Activated T-cell treated with anti-CD3 and anti-CD28 coated beads, Interleukin-2, amount 50 U/mL, for 4 hours (primary cell): ENCODE data around the gene NSMF. TPM values are rescaled to one million over a fixed set of nuclear protein-coding genes. Genes with fewer than 3 reads are reported as not detected.

Experiments used
- ATAC-seq, 2 donors: fragments of 200-7000 bp; cut with Tn5 transposase; one replicate each; pipeline ENCODE4 v1.10.0; 2021
- DNase-seq: peaks from one replicate; pipeline ENCODE4 v3.0.0-alpha.2; 2020
- H3K27me3 Mint-ChIP-seq: one replicate; pipeline ENCODE4 v1.8.0; 2021; ENCODE audit warnings: low read depth, mixed read lengths
- H3K36me3 Mint-ChIP-seq: one replicate; pipeline ENCODE4 v1.8.0; 2022; ENCODE audit warnings: mixed read lengths; ENCODE audit not compliant: insufficient read depth
- H3K4me1 Mint-ChIP-seq: one replicate; pipeline ENCODE4 v1.8.0; 2021; ENCODE audit warnings: low read depth, mixed read lengths
- H3K4me3 Mint-ChIP-seq: one replicate; pipeline ENCODE4 v1.8.0; 2021; ENCODE audit warnings: mild to moderate bottlenecking, moderate library complexity, mixed read lengths
- H3K9me3 Mint-ChIP-seq: one replicate; pipeline ENCODE4 v1.8.0; 2021; ENCODE audit warnings: mixed read lengths
- total RNA-seq, 3 donors: library from RNA; stranded (reverse); gene quantifications; one replicate each; pipeline ENCODE4 v1.2.1, GENCODE V29; 2021

Gene NSMF
- total RNA-seq, 3 donors from 2014 or later: 69.5 to 89.1 (median 87.7) TPM

- Mint-ChIP-seq H3K27me3 (no peaks in the 10 kb centered on the region), H3K9me3 (no peaks in the 10 kb centered on the region), H3K36me3 (no peaks in the 10 kb centered on the region), H3K4me1 (no peaks in the 10 kb centered on the region), H3K4me3 (no peak overlapping the region)
- no peak for DNase-seq
- ATAC-seq: no peak
These were observed 25.7 kb downstream of the NSMF start for GRCh38 chr9:137433349-137433915.

DNA sequence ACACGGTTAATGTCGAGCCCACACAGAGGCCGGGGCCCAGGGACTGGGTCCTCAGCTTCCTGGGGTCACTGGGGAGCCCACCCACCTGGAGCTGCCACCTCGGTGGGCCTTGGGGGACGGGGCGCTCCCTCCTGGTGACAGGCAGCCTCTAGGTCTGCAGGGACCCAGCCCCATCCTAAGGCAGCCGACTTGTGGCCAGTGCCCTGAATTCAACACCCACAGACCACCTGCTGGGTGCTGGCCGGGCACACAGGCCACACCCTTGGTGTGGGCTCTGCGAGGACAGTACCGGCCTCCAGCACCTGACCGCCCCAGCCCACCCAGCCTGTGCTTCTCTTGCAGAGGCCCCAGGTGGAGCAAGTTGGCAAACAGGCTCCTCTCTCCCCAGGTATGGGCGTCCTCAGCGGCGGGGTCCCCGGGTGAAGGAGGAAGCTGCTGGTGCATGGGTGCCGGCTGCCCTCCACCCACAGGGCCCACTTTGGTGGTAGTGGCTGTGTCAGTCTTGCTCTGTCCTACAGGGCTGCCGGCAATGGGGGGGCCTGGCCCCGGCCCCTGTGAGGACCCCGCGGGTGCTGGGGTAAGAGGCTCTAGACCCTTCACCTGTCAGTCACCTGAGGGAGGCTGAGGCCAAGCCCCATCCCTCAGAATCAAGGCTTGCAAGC lies 26.3 kb downstream of the NSMF start:
- Mint-ChIP-seq H3K4me1 (no peaks in the 10 kb centered on the region), H3K36me3 (no peaks in the 10 kb centered on the region), H3K9me3 (no peaks in the 10 kb centered on the region), H3K27me3 (no peaks in the 10 kb centered on the region), H3K4me3 (no peak overlapping the region)
- ATAC-seq (no peak), DNase-seq (no peak)

DNA sequence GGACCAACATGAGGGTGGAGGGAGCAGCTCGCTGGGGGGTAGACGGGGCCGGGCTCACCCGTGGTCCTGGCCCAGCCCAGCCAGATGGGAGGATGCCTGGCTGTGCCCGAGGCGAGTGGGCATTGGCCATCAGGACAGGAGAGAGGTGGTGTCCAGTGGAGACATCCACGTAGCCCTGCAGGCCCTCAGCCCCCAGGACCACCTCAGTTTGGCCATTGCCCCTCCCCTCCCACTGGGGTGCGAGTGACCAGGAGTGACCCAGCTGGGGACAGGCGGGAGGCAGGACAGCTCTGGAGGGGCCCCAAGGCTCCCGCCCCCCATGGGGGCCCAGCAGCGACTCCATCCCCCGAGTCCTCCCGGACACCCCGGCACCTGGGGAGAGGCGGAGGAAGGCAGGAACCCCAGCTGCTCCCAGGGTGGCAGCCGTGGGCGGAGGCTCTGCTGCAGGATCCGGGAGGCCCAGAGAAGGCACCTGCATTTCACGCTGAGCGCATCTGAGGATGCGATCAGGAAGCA lies 27.7 kb downstream of the NSMF start:
- Mint-ChIP-seq H3K36me3 (no peaks in the 10 kb centered on the region), H3K4me3 (no peak overlapping the region), H3K27me3 (no peaks in the 10 kb centered on the region), H3K9me3 (no peaks in the 10 kb centered on the region), H3K4me1 (no peaks in the 10 kb centered on the region)
- ATAC-seq (no peak), DNase-seq (no peak)

GRCh38 chr9:137430723-137431415 lies 28.3 kb downstream of the NSMF start:
- no peaks in the 10 kb centered on the region for H3K9me3 Mint-ChIP-seq
- H3K4me1 Mint-ChIP-seq: no peaks in the 10 kb centered on the region
- DNase-seq (no peak), ATAC-seq (no peak)
- no peaks in the 10 kb centered on the region for H3K27me3 Mint-ChIP-seq
- H3K4me3 Mint-ChIP-seq: no peak overlapping the region
- H3K36me3 Mint-ChIP-seq: no peaks in the 10 kb centered on the region

DNA sequence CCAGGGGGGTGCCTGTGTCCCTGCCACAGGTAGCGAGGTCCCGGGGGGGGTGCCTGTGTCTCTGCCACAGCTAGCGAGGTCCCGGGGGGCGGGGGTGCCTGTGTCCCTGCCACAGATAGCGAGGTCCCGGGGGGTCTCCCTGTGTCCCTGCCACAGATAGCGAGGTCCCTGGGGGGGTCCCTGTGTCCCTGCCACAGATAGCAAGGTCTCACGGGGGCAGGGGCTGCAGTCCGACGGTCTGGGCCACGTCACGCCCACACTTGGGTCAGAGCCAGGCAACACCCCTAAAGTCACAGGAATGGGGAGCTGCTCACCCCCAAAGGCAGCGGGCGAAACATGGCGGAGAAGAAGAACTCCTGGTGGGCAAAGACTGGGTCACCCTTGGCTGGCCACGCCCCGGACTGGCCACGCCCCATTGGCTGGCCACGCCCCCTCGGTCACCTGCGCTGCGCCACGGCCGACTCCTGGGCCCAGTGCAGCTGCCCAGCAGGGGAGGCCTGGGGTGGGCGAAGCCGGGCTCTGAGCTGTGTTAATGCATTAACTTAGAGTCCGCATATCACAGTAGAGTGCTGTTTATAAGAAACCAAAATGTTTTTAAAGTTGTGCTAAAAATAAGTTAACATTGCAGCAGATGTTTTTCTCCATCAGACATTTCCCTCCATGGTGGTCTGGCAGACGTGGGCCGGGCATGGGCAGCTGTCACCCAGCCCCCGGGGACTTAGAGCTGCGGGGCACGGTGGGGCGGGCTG lies 29.0 kb downstream of the NSMF start:
- H3K9me3 Mint-ChIP-seq: no peaks in the 10 kb centered on the region

DNA sequence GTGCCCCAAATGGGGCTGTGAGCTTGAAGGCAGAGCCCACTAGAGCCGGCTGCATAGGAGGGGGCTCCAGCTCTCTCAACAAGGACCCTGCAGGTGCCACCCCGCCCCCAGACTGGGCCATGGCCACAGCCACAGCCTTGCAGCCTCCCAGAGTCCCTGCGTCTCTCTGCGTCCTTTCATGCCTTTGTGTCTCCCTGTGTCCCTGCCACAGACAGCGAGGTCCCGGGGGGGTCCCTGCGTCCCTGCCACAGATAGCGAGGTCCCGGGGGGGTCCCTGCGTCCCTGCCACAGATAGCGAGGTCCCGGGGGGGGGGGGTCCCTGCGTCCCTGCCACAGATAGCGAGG lies 29.6 kb downstream of the NSMF start:
- Mint-ChIP-seq H3K4me3 (no peak overlapping the region), H3K36me3 (no peaks in the 10 kb centered on the region)

More for the DNA sequence above, 29.0 kb downstream of the NSMF start:
- Mint-ChIP-seq H3K36me3 (no peaks in the 10 kb centered on the region), H3K4me1 (no peaks in the 10 kb centered on the region), H3K27me3 (no peaks in the 10 kb centered on the region), H3K4me3 (no peak overlapping the region)
- ATAC-seq (no peak), DNase-seq (no peak)

GRCh38 chr9:137428841-137429545 lies 30.1 kb downstream of the NSMF start:
- DNase-seq (no peak), ATAC-seq (no peak)
- H3K27me3 Mint-ChIP-seq: no peaks in the 10 kb centered on the region
- no peaks in the 10 kb centered on the region for H3K9me3 Mint-ChIP-seq
- H3K4me1 Mint-ChIP-seq: peaks cover 4% of the 10 kb centered on the region
- H3K4me3 Mint-ChIP-seq: no peak overlapping the region
- no peaks in the 10 kb centered on the region for H3K36me3 Mint-ChIP-seq

More for the DNA sequence above, 29.6 kb downstream of the NSMF start:
- Mint-ChIP-seq H3K27me3 (no peaks in the 10 kb centered on the region), H3K9me3 (no peaks in the 10 kb centered on the region), H3K4me1 (peaks cover under 1% of the 10 kb centered on the region)
- ATAC-seq (no peak), DNase-seq (no peak)

- H3K36me3 Mint-ChIP-seq: no peaks in the 10 kb centered on the region
- H3K4me1 Mint-ChIP-seq: peaks cover 4% of the 10 kb centered on the region
- no peaks in the 10 kb centered on the region for H3K9me3 Mint-ChIP-seq
- no peaks in the 10 kb centered on the region for H3K27me3 Mint-ChIP-seq
- DNase-seq (no peak), ATAC-seq (no peak)
- no peak overlapping the region for H3K4me3 Mint-ChIP-seq
These were observed 30.9 kb downstream of the NSMF start for GRCh38 chr9:137428311-137428630.

DNA sequence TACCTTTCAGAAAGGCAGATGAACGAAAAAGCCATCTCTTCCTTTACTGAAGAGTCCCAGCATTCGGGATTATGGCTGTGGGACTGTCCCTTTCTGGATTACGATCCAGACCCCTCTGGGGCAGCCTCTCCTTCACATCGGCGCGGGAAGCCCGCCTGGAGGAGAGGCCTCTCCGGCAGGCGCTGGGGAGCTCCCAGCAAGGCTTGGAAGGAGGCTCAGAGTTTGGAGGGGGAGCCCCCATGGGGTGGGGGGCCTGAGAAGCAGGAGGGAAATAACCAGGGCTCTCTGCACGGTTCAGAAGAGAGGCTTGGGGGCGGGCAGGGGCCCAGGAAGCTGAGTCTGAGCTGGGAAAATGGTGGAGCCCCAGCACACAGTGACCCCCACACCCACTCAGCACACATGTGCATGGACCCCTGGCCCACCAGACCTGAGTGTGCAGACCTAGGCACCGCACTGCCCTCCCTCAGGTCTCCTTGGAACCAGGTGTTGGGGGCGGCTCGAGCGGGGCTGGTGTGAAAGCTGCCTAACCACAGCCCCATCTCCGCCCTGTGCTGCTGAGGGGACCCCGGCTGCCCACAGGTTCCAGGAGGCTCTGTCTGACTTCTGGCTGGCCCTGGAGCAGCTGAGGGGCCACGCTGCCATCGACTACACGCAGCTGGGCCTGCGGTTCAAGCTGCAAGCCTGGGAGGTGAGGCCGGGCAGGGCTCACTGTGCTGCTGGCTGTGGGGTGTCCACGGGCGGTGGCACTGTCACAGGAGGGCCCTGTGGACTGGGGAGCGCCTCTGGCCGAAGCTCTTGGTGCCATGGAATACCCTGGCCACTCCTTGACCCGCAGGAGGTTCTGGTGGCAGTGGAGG lies 31.5 kb downstream of the NSMF start:
- Mint-ChIP-seq H3K4me1 (peaks cover 4% of the 10 kb centered on the region), H3K4me3 (no peak overlapping the region), H3K36me3 (no peaks in the 10 kb centered on the region), H3K9me3 (no peaks in the 10 kb centered on the region), H3K27me3 (no peaks in the 10 kb centered on the region)
- no peak for ATAC-seq
- DNase-seq: no peak

DNA sequence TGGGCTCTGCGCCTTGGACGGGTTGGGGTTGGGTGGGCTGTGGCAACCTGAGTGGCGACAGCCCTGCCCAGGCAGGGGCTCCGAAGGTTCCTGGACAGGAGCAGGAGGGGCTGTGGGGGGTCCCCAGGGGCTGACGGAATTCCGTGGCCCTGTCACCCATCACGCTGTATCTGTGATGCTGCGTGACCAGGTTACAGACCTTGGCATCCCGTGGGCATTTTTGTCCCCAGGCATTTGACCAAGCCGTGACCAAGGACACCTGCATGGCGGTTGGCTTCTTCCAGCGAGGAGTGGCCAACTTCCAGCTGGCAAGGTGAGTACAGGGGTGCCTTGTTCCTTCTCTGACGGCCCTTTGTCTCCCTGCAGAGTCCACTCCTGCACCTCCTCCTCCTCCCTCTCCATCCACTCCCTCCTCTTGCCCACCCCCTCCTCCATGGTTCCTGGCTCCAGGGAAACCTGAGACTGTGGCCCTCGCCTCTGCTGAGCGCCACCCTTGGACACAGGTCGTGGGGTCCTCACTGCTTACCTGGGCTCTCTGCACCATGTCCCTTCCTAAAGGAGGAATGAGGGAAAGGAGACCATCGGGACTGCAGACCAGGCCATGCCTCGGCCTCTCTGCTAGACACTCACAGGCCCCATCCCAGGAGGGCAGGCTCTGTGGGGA lies 33.0 kb downstream of the NSMF start:
- Mint-ChIP-seq H3K4me1 (peaks cover 15% of the 10 kb centered on the region), H3K36me3 (no peaks in the 10 kb centered on the region), H3K4me3 (no peak overlapping the region), H3K9me3 (no peaks in the 10 kb centered on the region), H3K27me3 (no peaks in the 10 kb centered on the region)
- ATAC-seq (no peak), DNase-seq (no peak)

GRCh38 chr9:137423514-137424291 lies 35.4 kb downstream of the NSMF start:
- Mint-ChIP-seq H3K4me3 (peak overlapping the region; percentile 68), H3K9me3 (no peaks in the 10 kb centered on the region), H3K27me3 (no peaks in the 10 kb centered on the region), H3K4me1 (peaks cover 17% of the 10 kb centered on the region), H3K36me3 (no peaks in the 10 kb centered on the region)
- DNase-seq (no peak), ATAC-seq (peak; percentile 55 to 57)

DNA sequence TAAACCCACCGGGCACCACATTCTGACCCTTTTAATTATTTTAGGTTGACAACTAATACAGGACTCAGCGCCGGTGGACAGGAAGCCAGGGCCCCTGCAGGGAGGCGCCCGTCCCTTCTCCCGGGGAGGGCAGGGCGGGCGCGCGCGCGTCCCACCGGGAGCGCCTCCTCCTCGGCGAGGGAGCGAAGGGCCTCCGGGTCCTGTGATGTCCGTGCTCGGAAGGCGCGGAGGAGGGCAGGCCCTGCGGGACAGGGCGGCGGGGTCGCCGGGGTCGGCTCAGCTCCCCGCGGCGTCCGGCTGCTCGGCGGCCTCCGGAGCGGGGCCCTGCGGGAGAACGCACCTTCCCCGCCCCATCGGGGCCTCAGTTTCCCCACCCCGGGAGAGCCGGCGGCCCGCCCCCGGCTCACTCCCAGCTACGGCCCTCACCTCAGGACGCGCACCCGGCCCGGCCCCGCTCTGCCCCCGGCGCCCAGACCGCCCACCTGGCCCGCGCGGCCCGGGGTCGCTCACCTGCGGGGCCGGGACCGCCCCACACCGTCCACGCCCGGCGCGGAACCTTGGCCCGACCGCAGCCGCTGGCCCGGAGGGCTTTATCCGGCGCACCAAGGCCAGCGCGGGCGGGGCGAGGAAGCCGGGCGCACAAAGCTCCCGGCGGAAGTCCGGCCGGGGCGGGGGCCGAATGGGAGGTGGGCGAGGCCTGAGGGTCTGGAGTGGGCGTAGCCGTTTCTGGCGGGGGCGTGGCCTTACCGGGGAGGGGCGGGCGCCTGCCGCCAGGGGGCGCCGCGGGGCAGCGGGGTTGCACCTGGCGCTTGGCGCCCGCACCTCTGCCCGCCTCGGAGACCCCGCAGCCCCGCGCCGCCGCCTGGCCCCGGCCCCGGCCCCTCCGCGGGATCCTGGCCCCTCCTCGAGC lies 36.3 kb downstream of the NSMF start, which contains the start of the genes EXD3 and NOXA1:
Gene EXD3 (minus strand): TSS at position 559 of the 910 bp plus-strand sequence. CDS start 27,805 bp downstream, outside the sequence.
Gene NOXA1 (plus strand): TSS at position 790 of the 910 bp plus-strand sequence. CDS start 137 bp downstream, outside the sequence.
- Mint-ChIP-seq H3K4me1 (peaks cover 17% of the 10 kb centered on the region), H3K4me3 (peak within 1 kb of the TSS; percentile 82), H3K36me3 (no peaks in the 10 kb centered on the region), H3K9me3 (no peaks in the 10 kb centered on the region), H3K27me3 (no peaks in the 10 kb centered on the region)
- ATAC-seq: peak; percentile 92 to 93
- DNase-seq: peak; percentile 89
